Activated CD4-positive, alpha-beta T cell treated with anti-CD3 and anti-CD28 coated beads, Interleukin-2, Interleukin-6, amounts not matched to agents 100 ng/mL and 50 ng/mL, durations not matched to agents 16 hours and 8 hours (primary cell): ENCODE measurements around the gene DPH5.
"Not testable (repeated sequence)": the region's sequence is repeated elsewhere in the genome, so short reads cannot be mapped to it uniquely, and the experiment has no call there.

ENCODE experiments used
- DNase-seq: peaks from one replicate; pipeline ENCODE4 v3.0.0-alpha.2; 2020

Gene DPH5

DNA sequence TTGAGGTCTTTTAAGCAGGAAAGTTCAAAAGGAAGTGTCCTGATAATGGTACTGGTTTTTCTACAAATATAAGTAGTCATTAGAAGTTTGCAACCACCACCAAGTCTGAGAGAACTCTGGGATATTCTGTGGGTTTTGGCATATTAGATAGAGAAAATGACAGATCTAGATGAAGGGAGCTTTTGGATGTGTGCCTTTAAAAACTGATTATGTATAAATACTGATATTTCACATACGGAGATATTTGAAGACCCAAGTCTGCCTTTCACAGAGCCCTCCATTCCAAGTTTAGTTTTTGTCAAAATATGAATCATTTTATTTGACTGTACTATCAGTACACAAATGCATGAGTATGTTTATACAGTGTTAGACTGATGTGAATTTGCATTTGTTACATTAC is 48.6 kb downstream of the DPH5 start:
- no peak for DNase-seq

DNA sequence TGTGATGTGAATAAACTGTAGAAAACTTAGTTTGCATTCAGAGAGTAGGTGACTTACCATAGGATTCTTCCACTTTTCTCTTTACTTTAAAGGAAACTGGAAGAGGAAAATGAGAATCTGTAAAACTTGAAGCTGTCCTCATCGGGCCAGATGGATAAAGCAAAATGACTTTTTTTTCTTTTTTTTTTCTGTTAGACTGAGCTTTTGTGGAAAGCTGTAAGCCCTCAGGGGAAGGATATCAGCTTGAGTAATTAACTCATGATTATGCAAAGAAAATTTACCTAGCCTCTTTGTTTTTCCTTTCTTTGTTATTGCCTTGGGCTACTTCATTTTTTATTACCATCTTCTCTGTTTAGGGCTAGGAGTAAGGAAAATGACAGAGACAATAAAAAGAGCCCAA is 53.4 kb downstream of the DPH5 start:
- DNase-seq = no peak

DNA sequence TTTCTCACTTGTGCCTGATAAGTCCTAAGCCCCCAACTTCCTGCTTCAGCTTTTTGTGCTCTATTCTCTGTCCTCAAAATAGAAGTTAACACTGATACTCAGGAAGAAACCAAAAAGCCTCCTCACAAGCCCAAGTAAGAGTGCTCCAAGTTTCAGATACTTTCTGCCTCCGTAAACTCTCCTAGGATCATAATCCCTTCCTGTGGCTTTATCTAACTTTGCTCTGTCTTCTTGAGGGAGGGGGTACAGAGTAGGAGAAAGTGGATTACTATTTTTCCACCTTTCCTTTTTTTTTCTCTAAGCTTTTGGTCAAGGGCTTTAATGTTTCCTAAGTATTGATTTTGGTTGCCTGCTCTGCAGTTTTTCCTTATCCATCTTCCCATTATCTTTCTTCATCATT is 54.6 kb downstream of the DPH5 start:
- no peak for DNase-seq

DNA sequence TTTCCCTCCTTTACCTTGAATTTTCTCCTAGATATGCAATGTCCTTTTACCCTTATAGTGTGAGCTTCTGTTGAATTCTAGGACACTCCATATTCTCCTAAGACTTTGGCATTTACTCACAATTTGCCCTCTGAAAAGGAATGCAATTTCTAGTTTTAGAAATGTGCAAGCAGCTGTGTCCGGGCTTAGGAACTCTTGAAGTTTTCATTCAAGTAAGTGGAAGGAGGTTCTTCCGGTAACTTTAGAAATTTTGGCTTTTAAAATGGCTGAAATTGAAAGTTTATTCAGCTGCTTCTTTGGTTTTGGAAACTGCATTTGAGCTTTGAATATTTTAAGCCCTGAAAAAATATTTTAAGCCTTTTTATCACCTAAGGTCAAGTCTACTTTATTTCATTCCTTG is 56.3 kb downstream of the DPH5 start:
- DNase-seq = no peak

DNA sequence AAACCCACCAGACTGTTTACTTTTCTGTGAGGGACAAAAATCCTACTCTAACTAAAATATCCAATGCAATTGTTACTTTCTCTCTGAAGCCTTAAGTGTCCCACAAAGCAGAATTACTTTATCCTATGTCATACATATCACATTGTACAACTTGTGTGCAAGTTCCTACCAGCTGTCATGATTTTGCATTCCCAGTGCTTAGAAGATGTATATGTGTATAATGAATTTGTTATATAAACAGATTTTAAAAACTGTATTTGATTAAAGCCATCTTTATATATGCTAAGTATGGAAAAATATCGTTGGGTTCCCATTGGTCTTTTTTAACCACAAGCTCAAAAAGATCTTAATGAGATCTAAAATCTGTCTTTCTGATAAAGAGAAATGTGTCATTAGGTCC is 57.0 kb downstream of the DPH5 start:
- no peak for DNase-seq

DNA sequence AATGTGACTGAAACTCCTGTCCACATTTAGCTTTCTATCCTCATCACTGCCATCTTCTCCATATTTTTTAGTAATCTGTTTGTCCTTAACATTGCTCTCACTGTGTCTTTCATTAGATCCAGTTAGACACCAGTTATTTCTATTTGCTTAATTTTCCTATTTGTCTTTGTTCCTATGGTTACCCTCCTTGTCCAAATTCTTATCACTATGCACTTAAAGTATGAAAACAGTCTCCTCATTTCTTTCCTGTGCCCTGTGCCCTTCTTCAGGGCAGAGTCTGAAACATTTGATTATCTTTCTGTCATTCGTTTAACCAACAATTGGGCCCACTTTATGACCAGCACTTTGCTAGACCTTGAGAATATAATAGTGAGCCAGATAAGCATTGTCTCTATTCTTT is 65.5 kb downstream of the DPH5 start:
- DNase-seq = no peak

DNA sequence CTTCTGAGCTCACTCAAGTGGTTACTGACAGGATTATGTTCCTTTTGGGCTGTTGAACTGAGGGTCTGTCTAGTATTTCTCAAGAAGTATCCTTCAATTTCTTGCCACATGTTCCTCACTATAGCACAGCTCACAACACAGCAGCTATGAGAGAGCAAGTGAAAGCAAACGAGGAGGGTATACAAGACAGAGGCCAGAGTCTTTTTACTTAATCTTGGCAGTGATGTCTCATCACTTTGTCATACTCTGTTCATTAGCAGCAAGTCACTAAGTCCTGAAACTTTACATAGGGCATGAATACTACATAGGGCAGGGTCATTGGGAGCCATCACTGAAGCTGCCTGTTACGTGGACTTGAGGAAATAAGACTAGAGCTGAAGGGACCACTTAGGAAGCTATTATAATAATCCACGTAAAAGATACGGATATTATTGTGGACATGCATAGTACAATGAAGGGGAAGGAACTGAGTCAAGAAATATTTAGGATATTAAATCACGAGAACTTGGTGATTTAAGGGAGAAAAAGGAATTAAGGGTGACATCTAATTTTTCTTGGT is 66.0 kb downstream of the DPH5 start:
- DNase-seq = no peak

DNA sequence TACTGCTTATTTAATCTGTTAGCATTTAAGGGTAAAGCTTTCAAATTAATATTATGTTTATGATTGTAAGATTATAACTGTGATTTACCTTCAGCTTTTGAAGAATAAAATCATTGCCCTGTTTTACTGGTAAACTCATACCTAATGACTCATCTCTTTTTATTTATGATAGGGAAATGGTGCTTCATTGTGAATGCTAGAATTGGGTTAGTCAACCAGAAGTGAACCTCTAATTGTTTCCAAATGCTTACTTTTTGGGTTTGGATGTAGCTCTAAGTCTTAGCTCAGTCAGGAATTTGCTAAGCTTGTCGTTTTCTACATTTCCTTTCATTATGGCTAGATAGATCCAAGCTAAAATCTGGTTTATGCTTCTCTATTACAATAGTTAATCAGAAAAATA is 70.3 kb downstream of the DPH5 start:
- no peak for DNase-seq

DNA sequence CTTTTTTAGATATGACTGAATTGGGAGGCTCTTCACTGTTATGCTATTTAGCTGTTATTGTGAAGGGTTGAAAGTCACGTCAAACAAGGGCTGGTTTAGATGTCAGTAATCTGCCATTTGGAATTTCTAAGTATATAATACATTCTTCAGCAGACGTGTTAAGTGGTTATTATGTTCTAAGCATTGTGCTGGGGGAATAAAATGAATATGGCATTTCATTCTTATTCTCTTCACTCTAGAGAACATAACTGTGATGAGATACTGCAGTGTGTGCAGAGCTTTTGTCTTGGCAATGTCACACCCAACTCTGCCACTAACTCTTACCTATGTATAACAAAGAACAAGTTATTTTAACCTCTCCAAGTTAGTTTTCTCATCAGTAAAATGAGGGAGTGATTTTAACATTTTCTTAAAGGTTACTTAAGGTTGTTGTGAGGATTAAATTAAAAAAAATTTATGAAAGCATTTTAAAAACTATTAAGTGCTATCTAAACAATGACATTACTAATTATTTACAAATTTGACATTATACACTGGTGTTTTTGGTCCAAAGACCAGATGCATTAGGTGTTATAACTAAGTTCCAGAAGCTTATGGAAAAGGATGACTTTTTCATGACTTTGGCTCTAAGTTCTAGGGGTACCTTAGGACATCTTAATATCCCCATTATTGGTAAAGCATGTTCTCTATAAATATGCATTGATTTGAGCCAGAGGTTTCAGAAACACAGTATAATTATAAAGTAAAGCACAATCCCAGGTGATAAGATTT is 71.4 kb downstream of the DPH5 start:
- DNase-seq = no peak

DNA sequence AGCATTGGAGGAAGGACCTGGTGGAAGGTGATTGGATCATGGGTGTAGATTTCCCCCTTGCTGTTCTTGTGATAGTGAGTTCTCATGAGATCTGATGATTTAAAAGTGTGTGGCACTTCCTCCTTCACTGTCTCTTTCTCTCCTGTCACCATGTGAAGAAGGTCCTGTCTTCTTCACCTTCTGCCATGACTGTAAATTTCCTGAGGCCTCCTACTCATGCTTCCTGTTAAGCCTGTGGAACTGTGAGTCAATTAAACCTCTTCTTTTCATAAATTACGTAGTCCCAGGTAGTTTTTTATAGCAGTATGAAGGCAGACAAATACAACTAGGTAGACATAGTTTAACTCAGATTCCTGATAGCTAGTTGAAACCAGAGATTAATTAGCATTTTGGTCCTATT is 72.6 kb downstream of the DPH5 start:
- not testable (repeated sequence) for DNase-seq

DNA sequence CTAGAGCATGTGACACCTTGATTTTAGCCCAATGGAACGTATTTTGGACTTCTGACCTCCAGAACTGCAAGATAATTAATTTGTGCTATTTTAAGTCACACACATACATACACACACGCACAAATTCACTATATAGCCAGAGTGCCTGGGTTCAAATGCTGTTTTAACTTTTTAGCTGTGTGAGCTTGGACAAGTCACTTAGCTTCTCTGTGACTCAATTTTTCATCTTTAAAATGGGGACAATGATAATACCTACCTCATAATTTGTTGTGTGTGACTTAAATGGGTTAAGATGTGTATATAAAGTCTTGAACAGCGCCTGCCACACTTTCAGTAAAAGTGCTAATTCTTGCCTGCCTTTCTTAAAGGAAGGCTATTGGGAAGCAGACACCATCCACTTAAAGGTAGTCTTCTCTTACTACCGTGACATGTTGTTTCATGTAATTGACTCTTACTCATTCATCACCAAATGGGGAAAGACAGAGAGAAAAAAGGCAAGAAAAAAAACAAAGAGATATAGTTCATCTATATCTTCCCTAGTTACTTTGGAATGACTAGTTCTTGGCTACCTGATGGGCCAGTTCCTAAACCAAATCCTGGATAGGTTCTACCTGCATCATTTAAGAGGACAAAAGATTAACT is 73.4 kb downstream of the DPH5 start:
- DNase-seq = no peak

DNA sequence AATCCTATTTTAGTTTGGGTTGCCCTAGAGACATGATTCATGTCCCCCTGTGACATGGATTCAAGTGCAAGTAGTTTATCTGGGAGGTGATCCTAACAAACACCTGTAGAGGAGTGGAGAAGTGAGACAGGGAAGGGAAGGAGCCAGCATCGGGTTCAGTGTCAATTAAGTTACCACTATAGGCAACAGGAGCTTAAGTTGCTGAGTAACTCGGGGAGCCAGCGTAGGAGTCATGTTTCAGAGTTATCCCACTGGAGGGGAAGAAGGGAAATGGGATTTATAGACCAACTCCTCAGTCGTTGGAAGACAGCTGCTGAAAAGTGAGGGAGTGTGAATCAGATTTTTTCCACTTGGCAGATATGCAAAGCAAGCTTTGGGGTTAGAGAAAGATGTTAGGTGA is 74.8 kb downstream of the DPH5 start:
- no peak for DNase-seq

DNA sequence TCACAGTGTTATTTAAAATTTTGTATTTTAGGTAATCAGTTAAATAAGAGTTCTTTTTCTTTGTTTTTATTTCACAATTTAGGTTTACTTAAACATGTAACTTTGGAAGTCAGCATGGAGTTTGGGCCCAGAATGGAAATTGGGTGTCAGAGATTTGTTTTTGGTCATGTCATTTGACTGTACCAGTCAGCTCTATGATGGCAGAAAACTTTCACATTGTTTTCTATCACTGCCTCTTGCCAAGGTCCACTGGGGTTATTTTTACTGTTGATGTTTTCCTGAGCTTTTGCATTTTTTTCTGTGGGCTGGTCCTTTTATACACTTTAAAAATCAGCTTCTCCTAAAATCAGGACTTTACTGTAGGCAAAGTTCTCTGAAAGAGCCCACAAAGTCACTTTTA is 75.2 kb downstream of the DPH5 start:
- no peak for DNase-seq

DNA sequence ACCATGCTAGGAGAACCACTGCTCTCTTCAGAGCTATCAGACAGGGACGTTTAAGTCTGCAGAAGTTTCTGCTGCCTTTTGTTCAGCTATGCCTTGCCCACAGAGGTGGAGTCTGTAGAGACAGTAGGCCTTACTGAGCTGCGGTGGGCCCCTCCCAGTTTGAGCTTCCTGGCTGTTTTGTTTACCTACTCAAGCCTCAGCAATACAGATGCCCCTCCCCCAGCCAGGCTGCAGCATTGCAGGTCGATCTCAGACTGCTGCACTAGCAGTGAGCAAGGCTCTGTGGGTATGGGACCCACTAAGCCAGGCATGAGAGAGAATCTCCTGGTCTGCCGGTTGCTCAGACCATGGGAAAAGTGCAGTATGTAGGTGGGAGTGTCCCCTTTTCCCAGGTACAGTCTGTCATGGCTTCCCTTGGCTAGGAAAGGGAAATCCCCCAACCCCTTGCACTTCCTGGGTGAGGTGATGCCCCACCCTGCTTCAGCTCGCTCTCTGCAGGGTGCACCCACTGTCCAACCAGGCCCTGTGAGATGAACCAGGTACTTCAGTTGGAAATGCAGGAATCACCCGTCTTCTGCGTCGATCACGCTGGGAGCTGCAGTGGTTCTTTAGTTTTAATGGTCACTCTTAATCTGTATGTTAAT is 75.9 kb downstream of the DPH5 start:
- DNase-seq = peak; percentile 73

DNA sequence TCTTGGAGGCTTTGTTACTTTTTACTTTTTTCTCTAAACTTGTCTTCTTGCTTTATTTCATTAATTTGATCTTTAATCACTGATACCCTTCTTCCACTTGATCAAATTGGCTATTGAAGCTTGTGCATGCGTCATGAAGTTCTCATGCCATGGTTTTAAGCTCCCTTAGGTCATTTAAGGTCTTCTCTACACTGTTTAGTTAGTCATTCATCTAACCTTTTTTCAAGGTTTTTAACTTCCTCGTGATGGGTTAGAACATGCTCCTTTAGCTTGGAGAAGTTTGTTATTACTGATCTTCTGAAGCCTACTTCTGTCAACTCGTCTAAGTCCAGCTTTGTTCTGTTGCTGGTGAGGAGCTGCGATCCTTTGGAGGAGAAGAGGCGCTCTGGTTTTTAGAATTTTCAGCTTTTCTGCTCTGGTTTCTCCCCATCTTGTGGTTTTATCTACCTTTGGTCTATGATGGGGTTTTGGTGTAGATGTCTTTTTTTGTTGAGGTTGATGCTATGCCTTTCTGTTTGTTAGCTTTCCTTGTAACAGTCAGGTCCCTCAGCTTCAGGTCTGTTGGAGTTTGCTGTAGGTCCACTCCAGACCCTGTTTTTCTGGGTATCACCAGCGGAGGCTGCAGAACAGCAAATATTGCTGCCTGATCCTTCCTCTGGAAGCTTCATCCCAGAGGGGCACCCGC is 76.7 kb downstream of the DPH5 start:
- not testable (repeated sequence) for DNase-seq

DNA sequence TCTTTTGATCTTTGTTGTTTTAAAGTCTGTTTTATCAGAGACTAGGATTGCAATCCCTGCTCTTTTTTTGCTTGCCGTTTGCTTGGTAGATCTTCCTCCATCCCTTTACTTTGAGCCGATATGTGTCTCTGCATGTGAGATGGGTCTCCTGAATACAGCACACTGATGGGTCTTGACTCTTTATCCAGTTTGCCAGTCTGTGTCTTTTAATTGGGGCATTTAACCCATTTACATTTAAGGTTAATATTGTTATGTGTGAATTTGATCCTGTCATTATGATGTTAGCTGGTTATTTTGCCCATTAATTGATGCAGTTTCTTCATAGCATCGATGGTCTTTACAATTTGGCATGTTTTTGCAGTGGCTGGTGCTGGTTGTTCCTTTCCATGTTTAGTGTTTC is 77.8 kb downstream of the DPH5 start:
- DNase-seq = not testable (repeated sequence)

DNA sequence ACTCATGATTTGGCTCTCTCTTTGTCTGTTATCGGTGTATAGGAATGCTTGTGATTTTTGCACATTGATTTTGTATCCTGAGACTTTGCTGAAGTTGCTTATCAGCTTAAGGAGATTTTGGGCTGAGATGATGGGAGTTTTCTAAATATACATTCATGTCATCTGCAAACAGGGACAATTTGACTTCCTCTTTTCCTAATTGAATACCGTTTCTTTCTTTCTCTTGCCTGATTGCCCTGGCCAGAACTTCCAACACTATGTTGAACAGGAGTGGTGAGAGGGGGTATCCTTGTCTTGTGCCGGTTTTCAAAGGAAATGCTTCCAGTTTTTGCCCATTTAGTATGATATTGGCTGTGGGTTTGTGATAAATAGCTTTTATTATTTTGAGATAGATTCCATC is 79.5 kb downstream of the DPH5 start:
- not testable (repeated sequence) for DNase-seq

DNA sequence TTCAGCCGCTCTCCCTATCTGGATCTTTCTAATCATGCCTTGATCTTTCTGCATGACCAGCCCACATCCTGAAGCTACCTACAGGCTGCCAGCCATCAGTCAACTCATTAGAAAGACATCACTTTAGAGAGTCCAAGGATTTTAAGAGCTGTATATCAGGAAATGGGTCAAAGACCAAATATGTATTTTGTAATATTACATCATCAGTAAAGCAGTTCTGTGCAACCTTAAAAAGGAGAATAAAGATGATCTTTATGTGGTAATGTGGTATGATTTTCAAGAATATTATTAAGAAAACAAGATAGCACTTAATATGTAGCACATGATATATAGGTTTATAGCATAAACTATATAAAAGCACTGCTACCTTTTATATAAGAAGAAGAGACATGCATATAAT is 82.1 kb downstream of the DPH5 start:
- no peak for DNase-seq

DNA sequence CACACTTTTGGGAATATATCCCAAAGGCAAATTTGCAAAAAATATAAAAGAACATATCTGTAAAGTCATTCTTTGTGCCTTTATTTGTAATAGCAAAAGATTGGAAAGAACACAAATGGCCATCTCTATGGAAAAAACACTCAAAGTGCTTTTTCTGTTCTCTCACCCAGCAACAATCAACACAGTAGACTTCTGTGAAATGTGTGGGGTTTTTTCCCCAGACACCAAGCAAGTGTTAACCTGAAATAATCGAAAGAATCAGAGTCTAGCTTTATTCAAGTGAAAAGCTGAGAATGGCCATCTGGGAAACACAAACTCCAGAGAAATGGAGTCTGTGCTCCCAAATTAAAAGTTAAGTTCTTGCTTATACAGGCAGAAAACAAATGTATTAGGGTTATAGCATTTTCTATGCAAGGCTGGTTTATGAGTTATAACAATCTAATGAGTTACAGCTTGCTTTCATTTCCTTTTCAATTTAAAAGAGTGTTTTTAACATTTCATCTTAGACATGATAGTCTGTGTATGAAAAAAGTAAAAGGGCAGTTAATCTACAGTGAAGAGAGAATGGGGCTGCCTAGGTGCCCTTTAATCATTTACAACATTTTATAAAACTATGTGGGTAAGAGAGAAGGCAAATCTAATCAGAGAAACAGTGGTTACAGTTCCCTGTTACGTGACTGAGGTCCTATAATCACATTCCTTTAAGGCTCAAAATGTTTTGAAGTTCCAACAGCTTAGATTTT is 83.1 kb downstream of the DPH5 start:
- no peak for DNase-seq

DNA sequence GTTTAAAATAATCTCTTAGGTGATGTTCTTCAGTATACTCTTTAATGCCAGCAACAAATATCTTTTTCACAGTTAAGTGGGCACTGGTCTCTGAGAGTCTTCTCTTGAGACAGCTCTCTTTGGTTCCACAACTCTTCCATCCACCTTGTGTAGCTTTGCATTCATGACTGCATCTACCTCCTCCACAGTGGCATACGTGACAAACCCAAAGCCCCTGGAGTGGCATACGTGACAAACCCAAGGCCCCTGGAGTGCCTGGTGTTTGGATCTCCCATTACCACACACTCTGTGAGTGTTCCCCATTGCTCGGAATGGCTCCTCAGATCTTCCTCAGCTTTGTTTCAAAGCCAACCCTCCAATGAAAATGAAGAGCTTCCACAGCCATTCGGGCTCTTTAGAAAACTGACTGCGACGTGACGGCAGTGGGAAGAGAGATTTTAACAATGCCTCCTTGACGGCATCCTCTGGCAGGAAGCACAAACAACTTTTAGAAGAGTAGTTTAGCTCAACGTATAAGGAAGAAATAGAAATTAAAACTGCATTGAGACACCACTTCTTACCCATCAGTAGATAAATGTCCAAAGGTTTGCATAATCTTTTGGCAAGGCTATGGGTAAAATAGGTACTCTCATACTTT is 83.9 kb downstream of the DPH5 start:
- DNase-seq = no peak

DNA sequence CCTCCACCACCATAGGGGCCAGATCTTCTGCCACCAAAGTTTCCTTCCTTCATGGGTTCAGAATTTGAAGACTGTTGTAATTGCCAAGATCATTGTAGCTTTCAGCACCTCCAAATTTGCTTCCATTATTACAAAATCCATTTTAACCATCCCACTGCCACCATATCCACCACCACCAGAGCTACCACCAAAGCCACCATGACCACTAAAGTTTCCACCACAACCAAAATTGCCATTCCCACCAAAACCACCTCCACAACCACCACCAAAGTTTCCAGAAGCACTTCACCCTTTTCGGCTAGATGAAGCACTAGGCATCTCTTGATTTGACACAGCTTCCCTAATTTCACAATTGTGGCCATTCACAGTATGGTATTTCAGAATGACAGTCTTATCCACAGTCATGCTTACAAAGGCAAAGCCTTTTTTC is 84.5 kb downstream of the DPH5 start:
- DNase-seq = peak; percentile 85
